Measurements from ENCODE around the gene MAFG. TPM values are rescaled to one million over a fixed set of nuclear protein-coding genes. Genes with fewer than 3 reads are reported as not detected.
A peak's percentile ranks its signal among the peaks of the same experiment; 100 is the strongest.

MAFG gene
- total and polyA plus RNA-seq, 2 of the 13 experiments (the other 11 are each of a cell fraction or from before 2014, with no cell fraction given) = 14.5 to 20.0 TPM

DNA sequence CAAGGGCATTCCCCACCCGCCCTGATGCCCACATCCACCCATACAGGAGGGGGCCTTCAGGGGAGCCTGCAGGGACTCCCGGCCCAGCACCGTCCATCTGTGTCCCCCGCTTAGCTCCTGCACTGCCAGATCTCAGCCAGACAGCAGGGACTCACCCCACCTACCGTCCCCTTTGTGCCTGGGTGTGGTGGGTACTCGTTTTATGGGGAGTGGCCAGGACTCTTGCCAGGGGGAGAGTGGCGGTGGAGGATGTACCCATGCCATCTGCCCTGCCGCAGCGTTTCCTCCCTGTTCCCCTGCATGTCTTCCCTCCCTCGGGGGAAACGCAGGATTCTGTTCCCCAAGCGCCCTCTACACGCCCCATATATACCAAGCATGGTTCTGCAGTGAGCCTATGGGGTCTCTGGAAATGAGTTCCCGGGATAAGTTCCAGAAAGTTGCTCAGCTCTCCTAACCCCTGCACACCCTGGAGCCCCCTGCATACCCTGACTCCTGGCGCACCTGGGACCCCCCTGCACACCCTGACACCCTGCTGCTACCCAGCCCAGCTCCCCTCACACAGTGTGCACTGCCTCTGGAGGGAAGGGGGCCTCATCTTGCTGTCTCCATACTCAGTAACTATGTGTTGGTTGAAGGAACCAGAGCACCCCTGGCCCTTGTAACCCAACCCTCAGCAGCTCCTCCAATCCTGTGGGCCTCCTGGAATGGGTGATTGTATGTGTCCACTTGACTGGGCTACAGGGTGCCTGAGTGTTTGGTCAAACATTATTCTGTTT, 4.2 kb upstream of the MAFG start (continued):
- TF ChIP-seq, protein P1, sequence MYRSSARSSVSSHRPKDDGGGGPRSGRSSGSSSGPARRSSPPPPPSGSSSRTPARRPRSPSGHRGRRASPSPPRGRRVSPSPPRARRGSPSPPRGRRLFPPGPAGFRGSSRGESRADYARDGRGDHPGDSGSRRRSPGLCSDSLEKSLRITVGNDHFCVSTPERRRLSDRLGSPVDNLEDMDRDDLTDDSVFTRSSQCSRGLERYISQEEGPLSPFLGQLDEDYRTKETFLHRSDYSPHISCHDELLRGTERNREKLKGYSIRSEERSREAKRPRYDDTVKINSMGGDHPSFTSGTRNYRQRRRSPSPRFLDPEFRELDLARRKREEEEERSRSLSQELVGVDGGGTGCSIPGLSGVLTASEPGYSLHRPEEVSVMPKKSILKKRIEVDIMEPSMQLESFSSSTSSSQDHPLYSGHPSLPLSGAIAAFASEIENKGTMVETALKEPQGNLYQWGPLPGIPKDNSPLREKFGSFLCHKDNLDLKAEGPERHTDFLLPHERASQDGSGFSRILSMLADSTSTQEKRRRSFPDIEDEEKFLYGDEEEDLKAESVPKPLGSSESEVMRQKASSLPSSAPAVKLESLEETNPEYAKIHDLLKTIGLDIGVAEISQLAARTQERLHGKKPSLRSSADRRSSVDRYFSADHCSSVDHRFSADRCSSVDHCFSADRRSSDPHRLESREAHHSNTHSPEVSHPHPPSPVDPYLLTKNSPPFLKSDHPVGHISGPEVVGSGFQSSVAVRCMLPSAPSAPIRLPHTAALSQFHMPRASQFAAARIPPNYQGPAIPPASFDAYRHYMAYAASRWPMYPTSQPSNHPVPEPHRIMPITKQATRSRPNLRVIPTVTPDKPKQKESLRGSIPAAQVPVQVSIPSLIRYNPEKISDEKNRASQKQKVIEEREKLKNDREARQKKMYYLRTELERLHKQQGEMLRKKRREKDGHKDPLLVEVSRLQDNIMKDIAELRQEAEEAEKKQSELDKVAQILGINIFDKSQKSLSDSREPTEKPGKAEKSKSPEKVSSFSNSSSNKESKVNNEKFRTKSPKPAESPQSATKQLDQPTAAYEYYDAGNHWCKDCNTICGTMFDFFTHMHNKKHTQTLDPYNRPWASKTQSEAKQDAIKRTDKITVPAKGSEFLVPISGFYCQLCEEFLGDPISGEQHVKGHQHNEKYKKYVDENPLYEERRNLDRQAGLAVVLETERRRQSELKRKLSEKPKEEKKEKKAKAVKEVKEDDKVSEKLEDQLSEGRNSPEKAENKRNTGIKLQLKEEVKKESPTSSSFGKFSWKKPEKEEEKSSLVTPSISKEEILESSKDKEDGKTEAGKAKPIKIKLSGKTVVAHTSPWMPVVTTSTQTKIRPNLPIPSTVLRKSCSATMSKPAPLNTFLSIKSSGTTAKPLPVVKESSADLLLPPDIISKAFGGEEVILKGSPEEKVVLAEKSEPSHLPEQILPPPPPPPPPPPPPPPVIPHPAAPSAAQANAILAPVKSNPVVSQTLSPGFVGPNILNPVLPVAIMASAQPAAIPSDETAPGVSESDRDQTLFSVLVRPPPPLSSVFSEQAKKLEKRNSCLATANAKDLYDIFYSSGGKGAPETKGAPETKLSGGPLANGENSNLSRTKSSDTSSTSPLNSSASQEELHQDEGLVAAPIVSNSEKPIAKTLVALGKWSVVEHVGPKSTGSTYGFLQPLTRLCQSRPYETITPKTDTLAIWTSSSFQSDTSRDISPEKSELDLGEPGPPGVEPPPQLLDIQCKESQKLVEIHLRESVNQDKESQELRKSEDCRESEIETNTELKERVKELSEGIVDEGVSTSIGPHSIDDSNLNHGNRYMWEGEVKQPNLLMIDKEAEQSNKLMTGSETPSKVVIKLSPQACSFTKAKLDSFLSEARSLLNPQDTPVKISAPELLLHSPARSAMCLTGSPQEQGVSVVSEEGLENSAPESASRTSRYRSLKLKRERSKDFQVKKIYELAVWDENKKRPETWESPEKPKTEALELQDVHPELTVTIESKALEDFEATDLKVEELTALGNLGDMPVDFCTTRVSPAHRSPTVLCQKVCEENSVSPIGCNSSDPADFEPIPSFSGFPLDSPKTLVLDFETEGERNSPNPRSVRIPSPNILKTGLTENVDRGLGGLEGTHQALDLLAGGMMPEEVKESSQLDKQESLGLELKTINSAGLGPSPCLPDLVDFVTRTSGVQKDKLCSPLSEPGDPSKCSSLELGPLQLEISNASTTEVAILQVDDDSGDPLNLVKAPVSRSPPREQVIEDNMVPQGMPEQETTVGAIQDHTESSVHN (CRISPR knock-in tag; IDR thresholded peaks at IDR 0.05) = peak; percentile 24; the same call in 1 of the 2 replicates
- TF ChIP-seq ZNF678 (CRISPR knock-in tag; IDR thresholded peaks at IDR 0.05) = 0 out of 2 replicates have a peak, but pooled peaks have one; percentile 20
- TF ChIP-seq, protein P2, sequence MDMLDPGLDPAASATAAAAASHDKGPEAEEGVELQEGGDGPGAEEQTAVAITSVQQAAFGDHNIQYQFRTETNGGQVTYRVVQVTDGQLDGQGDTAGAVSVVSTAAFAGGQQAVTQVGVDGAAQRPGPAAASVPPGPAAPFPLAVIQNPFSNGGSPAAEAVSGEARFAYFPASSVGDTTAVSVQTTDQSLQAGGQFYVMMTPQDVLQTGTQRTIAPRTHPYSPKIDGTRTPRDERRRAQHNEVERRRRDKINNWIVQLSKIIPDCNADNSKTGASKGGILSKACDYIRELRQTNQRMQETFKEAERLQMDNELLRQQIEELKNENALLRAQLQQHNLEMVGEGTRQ (IDR thresholded peaks at IDR 0.05; ENCODE audit: low read depth, low read length) = no peak
- TF ChIP-seq, protein P2 (CRISPR knock-in tag; IDR thresholded peaks at IDR 0.05; ENCODE audit: borderline replicate concordance) = no peak
- TF ChIP-seq ZNF496 (CRISPR knock-in tag; IDR thresholded peaks at IDR 0.05; ENCODE audit: insufficient replicate concordance) = no peak
- TF ChIP-seq ZNF34 (CRISPR knock-in tag; IDR thresholded peaks at IDR 0.05; ENCODE audit: borderline replicate concordance) = peak; percentile 68; the same call in 1 of the 2 replicates
- TF ChIP-seq ZNF253 (CRISPR knock-in tag; IDR thresholded peaks at IDR 0.05; ENCODE audit: borderline replicate concordance) = 0 out of 2 replicates have a peak, but pooled peaks have one; percentile 5
- no peak for TF ChIP-seq FOXA1 (IDR thresholded peaks at IDR 0.05)
- no peak for TF ChIP-seq FOXA1 (CRISPR knock-in tag; IDR thresholded peaks at IDR 0.05)
- TF ChIP-seq NR2F2 (IDR thresholded peaks at IDR 0.05; ENCODE audit: borderline replicate concordance, low read depth) = peak; percentile 41; the same call in 1 of the 2 replicates
- TF ChIP-seq, protein P3, sequence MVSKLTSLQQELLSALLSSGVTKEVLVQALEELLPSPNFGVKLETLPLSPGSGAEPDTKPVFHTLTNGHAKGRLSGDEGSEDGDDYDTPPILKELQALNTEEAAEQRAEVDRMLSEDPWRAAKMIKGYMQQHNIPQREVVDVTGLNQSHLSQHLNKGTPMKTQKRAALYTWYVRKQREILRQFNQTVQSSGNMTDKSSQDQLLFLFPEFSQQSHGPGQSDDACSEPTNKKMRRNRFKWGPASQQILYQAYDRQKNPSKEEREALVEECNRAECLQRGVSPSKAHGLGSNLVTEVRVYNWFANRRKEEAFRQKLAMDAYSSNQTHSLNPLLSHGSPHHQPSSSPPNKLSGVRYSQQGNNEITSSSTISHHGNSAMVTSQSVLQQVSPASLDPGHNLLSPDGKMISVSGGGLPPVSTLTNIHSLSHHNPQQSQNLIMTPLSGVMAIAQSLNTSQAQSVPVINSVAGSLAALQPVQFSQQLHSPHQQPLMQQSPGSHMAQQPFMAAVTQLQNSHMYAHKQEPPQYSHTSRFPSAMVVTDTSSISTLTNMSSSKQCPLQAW (CRISPR knock-in tag; IDR thresholded peaks at IDR 0.05) = no peak
- peak; percentile 73; the same call in 1 of the 2 replicates for TF ChIP-seq ZC3H13 (CRISPR knock-in tag; IDR thresholded peaks at IDR 0.05)
- TF ChIP-seq ZNF749 (CRISPR knock-in tag; IDR thresholded peaks at IDR 0.05; ENCODE audit: borderline replicate concordance) = no peak
- TF ChIP-seq KDM2A (CRISPR knock-in tag; IDR thresholded peaks at IDR 0.05; ENCODE audit: borderline replicate concordance, low read depth) = peak; percentile 60; the same call in 1 of the 2 replicates
- TF ChIP-seq ZNF672 (CRISPR knock-in tag; IDR thresholded peaks at IDR 0.05) = no peak

Data from HepG2 (cell line).